K562 (cell line): ENCODE results near the gene TFAP2E. TPM values are rescaled to one million over a fixed set of nuclear protein-coding genes. Genes with fewer than 3 reads are reported as not detected.
A peak's percentile ranks its signal among the peaks of the same experiment; 100 is the strongest.

Source experiments
- CHCHD3 ChIP-seq: fragments of 250-450 bp; sonication (Bioruptor Pico); IDR thresholded peaks from 2 replicates; pipeline ENCODE4 v2.1.2; 2022; ENCODE audit warnings: mild to moderate bottlenecking
- JUNB ChIP-seq: fragments of 450-650 bp; formaldehyde crosslinking; conservative IDR thresholded peaks from 2 replicates; pipeline ENCODE4 v1.4.0; 2020; ENCODE audit warnings: mild to moderate bottlenecking
- MAFF ChIP-seq: IDR thresholded peaks from 2 replicates; pipeline ENCODE4 v1.6.1; 2012; ENCODE audit warnings: low read length, improper control_type of control experiment
- MAFK ChIP-seq: IDR thresholded peaks from 2 replicates; pipeline ENCODE4 v1.6.1; 2011; ENCODE audit warnings: low read length, improper control_type of control experiment
- MLLT1 ChIP-seq, 2 experiments: fragments of 450-650 bp; IDR thresholded peaks; 2 replicates each; pipeline ENCODE4 v1.6.1; 2016
- PBX2 ChIP-seq, 2 experiments: IDR thresholded peaks in 1 of 2; conservative IDR thresholded peaks in 1 of 2; 2 replicates each; pipeline ENCODE4 v1.6.1; 2016; ENCODE audit warnings: low read depth in 2 of 2, mild to moderate bottlenecking in 1 of 2, missing compliant biosample characterization in 1 of 2, missing genetic modification characterization in 1 of 2, moderate library complexity in 1 of 2
- PKNOX1 ChIP-seq: fragments of 450-650 bp; IDR thresholded peaks from 2 replicates; pipeline ENCODE4 v1.6.1; 2016
- SP2 ChIP-seq: IDR thresholded peaks from 2 replicates; pipeline ENCODE4 v1.6.1; 2011; ENCODE audit warnings: mild to moderate bottlenecking, low read depth, low read length, moderate library complexity; ENCODE audit not compliant: poor library complexity, severe bottlenecking; ENCODE audit errors: extremely low read depth
- TAL1 ChIP-seq: fragments of 450-650 bp; IDR thresholded peaks from 2 replicates; pipeline ENCODE4 v1.6.1; 2016; ENCODE audit warnings: mild to moderate bottlenecking
- TCF3 ChIP-seq: sonication (generic); formaldehyde crosslinking; IDR thresholded peaks from 2 replicates; pipeline ENCODE4 v1.4.0; 2020; ENCODE audit warnings: mild to moderate bottlenecking, missing genetic modification reagents
- TEAD4 ChIP-seq, 2 experiments: sonication (generic) in 1 of 2; formaldehyde crosslinking in 1 of 2; IDR thresholded peaks; 2 replicates each; pipeline versions ENCODE4 v1.6.1 to v1.8.0; 2012 to 2022; ENCODE audit warnings: borderline replicate concordance in 1 of 2, inconsistent platforms in 1 of 2, low read length in 1 of 2, mild to moderate bottlenecking in 1 of 2, missing genetic modification reagents in 1 of 2
- ZFPM2 ChIP-seq: fragments of 250-450 bp; sonication (Bioruptor Pico); IDR thresholded peaks from 2 replicates; pipeline ENCODE4 v1.5.1; 2022; ENCODE audit warnings: mild to moderate bottlenecking
- ZNF592 ChIP-seq: fragments of 450-650 bp; IDR thresholded peaks from 2 replicates; pipeline ENCODE4 v1.6.1; 2017; ENCODE audit warnings: antibody characterized with exemption, mild to moderate bottlenecking
- polyA plus RNA-seq, 8 experiments: library from polyadenylated mRNA; depleted of rRNA in 4 of 8; stranded (reverse) in 5 of 8; unstranded in 3 of 8; fragments of >200 nt; fragmentation: Nextera tagmentation in 2 of 8; fragmentation: Illumina TruSeq in 1 of 8; extraction: Ambion mirVana in 2 of 8; extraction: Trizol in 1 of 8; gene quantifications; 2 replicates each; pipeline versions ENCODE4 v1.2.1 to v1.2.3, GENCODE V29; 2011 to 2014; ENCODE audit warnings: inconsistent platforms in 1 of 8, missing spikeins in 1 of 8
- total RNA-seq, 7 experiments: library from RNA; depleted of rRNA in 6 of 7; stranded (reverse); fragments of >200 nt in 6 of 7; fragmentation: Illumina TruSeq in 2 of 7; extraction: Trizol in 2 of 7; gene quantifications; 2 replicates each; pipeline versions ENCODE4 v1.2.1 to v1.2.3, GENCODE V29; 2011 to 2021; ENCODE audit warnings: low replicate concordance in 1 of 7
- TF ChIP-seq, protein P1 (sequence below): fragments of 250-450 bp; sonication (Bioruptor Pico); IDR thresholded peaks from 2 replicates; pipeline ENCODE4 v1.4.0; 2020; ENCODE audit warnings: mild to moderate bottlenecking, moderate library complexity

Gene TFAP2E
- total and polyA plus RNA-seq, 9 of the 15 experiments (the other 6 are each of a cell fraction or from before 2014, with no cell fraction given), result 0.03 to 0.11 (median 0.07) TPM; not detected in 4

DNA sequence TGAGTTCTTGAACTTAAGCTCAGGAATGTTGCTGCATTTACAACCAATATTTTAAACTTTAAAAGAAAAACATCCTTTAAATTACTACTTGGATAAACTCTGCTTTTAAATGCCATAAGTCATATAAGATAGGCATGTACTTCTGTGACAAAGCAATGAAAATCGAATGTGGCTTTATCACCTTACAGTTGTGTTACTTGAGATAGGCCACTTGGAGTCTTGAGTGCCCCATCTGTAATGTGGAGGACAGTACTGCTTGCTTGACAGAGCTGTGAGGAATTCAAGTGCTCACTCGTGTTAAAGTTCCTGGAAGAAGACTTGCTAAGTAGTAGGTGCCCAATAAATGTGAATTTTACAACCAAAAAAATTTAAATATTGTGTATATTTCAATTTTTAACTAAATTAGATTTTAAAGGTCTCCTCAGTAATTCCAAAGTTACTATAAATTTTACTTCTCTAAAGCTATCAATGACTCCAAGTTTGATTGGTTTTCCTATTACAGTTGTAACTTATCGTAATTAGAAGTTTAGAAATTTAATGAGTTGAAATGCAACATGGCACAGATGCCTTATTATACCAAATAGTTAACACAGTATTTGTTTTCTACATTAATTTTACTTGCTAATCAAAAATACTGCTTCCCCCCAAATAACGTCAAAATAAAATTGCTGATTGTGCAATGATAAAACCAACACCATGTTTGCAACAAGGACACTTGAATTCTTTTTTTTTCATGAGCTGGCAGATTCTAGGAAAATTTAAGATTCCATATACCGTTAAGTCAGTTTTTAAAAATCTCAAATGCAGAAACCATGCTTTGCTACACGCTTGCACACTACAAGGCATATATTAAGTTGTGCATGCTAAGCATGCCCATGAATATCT lies 46.4 kb downstream of the TFAP2E start (continued):
- TF ChIP-seq TCF3 (CRISPR knock-in tag), result peak; percentile 60
- TF ChIP-seq PKNOX1, result peak; percentile 19; the same call in 1 of the 2 replicates
- TF ChIP-seq JUNB, result no peak
- peak; percentile 55; the same call in 1 of the 2 replicates for TF ChIP-seq TEAD4 (IDR thresholded peaks at IDR 0.05; ENCODE audit: low read length)
- TF ChIP-seq TEAD4 (CRISPR knock-in tag; IDR thresholded peaks at IDR 0.05; ENCODE audit: borderline replicate concordance), result no peak
- peak; percentile 49 for TF ChIP-seq TAL1
- peak; percentile 80 for TF ChIP-seq MAFF
- peak in 1 of 2 experiments; percentile 67; a peak in 1 of 4 replicates for TF ChIP-seq MLLT1 (IDR thresholded peaks at IDR 0.05)
- TF ChIP-seq SP2, result no peak
- peak; percentile 78 for TF ChIP-seq MAFK
- TF ChIP-seq, protein P1, sequence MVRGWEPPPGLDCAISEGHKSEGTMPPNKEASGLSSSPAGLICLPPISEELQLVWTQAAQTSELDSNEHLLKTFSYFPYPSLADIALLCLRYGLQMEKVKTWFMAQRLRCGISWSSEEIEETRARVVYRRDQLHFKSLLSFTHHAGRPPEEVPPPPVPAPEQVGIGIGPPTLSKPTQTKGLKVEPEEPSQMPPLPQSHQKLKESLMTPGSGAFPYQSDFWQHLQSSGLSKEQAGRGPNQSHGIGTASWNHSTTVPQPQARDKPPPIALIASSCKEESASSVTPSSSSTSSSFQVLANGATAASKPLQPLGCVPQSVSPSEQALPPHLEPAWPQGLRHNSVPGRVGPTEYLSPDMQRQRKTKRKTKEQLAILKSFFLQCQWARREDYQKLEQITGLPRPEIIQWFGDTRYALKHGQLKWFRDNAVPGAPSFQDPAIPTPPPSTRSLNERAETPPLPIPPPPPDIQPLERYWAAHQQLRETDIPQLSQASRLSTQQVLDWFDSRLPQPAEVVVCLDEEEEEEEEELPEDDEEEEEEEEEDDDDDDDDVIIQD (CRISPR knock-in tag), result no peak
- TF ChIP-seq ZNF592, result 0 out of 2 replicates have a peak, but pooled peaks have one; percentile 20
- no peak for TF ChIP-seq ZFPM2 (CRISPR knock-in tag)
- no peak for TF ChIP-seq PBX2 (CRISPR knock-in tag; IDR thresholded peaks at IDR 0.05; ENCODE audit: low read depth)
- peak; percentile 25; the same call in 1 of the 2 replicates for TF ChIP-seq PBX2 (tag; conservative IDR thresholded peaks at IDR 0.05; ENCODE audit: low read depth)
- no peak for TF ChIP-seq CHCHD3 (CRISPR knock-in tag)
